Activated effector memory CD4-positive, alpha-beta T cell treated with Interleukin-2 at 50 U/mL for 16 hours (primary cell): Measurements from ENCODE around the gene CBLN3.
"Not testable (repeated sequence)": the region's sequence is repeated elsewhere in the genome, so short reads cannot be mapped to it uniquely, and the experiment has no call there.

Source experiments
- DNase-seq: peaks from one replicate; pipeline ENCODE4 v3.0.0-alpha.2; 2020

Gene CBLN3

DNA sequence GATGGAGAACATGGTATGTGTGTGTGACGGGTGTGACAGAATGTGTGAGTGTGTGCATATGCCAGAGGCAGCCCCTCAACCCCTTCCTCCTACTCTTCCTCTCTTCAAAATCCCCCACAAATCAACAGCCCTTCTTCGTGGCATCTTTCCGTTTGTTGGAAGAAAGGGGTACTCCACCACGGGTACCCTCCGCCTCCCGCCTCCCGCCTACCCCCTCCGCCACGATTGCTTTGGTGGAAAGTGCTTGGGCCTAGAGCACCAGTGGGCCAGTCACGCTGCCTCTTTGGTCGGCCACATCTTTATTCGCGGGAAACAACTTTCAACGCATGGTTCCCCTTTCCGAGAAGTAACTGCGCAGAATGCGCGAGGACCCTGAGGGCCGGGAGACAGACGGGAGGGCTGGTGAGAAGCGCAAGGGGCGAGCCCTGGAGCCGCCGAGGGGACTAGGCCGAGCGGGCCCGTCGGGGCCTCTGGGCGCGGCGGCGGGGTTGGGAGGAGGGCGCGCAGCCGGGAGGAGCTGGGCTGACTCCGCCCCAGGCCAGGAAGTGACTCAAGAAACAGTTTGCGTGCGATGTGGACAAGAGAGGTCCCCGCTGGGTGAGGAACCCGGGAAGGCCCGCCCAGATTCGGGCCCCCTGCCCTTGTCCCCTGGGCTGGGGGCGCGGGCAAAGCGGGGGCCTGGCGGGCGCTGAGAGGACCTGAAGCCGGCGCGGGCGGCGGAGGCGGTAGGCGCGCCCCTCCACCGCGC, at the start of gene CBLN3, which contains the start of gene KHNYN:
Gene CBLN3, minus strand, starts transcription at position 274 of the 748 bp plus-strand sequence. CDS start 614 bp downstream, outside the sequence.
Gene KHNYN, plus strand, starts transcription at position 560 of the 748 bp plus-strand sequence. CDS start 777 bp downstream, outside the sequence.
- peak; percentile 84 for DNase-seq

GRCh38 chr14:24475261-24475660, 45.8 kb upstream of the CBLN3 start:
- DNase-seq = no peak

GRCh38 chr14:24473211-24473610, 43.7 kb upstream of the CBLN3 start:
- DNase-seq = no peak

DNA sequence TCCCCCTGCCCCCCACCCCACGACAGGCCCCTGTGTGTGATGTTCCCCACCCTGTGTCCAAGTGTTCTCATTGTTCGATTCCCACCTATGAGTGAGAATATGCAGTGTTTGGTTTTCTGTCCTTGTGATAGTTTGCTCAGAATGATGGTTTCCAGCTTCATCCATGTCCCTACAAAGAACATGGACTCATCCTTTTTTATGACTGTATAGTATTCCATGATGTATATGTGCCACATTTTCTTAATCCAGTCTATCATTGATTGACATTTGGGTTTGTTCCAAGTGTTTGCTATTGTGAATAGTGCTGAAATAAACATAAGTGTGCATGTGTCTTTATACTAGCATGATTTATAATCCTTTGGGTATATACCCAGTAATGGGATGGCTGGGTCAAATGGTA, 41.0 kb upstream of the CBLN3 start:
- not testable (repeated sequence) for DNase-seq

- no peak for DNase-seq
Measured at GRCh38 chr14:24465805-24466204, 36.3 kb upstream of the CBLN3 start.

DNA sequence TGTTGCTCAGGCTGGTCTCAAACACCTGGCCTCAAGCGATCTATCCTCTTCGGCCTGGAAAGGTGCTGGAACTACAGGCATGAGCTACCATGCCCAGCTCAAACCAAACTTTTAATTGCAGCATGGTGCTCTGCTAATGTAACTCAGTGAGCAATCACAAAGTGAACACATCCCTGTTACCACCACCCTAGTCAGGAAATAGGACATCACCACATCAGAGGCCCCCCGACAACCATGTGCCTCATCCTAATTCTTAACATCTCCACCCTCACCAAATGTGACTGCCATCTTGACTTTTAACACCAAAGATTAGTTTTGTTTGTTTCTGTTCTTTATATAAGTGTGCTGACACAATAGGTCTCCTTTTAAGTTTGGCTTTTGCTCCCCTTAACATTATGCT, 35.9 kb upstream of the CBLN3 start:
- DNase-seq = no peak

- no peak for DNase-seq
Measured at GRCh38 chr14:24463884-24464785, 34.7 kb upstream of the CBLN3 start.

GRCh38 chr14:24463017-24463883, 33.8 kb upstream of the CBLN3 start:
- no peak for DNase-seq

DNA sequence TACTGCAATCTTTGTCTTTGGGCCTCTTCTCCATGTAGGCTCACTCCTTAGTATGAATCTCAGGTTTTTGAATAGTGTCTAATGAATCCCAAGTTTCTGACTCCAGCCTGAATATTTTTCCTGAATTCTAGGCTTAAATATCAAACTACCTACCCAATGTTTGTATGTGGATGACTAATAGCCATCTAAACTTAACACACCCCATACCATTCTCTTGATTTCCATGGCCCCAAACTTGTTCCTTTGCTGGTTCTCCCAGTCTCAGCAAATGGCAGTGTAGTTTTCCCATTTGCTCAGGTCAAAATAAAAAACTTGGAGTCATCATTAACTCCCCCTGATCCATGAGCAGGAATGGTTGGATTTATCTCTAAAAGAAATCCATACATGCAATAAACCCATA, 31.9 kb upstream of the CBLN3 start:
- DNase-seq = no peak

- no peak for DNase-seq
Measured at GRCh38 chr14:24459331-24459730, 29.9 kb upstream of the CBLN3 start.

DNA sequence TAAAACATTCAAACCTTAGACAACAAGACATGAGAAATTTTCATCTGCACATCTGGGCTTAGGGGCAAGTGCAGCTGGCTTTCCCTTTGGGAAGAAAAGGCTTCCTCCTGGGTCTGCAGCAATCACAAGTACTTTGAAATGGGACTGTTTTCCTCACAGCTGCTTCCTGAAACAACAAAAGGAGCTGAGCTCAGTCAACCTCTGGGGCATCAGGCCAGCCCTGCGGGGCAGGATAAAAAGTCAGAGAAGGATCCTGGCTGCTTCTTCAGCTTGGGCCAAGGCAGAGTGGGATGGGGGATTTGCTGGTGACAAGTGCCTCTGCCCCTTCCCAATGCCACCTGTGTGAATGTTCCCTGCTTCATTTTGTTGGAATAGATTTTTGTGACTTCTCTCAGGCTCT, 29.3 kb upstream of the CBLN3 start:
- DNase-seq = no peak

DNA sequence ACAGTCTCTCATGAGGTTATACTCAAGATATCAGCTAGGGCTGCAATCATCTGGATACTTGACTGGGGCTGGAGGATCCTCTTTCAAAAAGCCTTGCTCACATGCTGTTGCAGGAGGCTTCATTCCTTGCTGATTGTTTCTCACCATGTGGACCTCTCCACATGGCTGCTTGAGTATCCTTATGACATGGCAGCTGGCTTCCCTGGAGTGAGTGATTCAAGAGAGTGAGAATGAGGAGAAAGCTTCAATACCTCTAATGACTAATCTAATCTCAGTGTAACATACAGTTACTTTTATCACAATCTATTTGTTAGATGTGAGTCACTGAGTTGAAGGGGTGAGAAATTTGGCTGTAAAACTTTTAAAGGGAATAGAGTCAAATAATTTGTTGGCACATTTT, 27.5 kb upstream of the CBLN3 start:
- DNase-seq = no peak

DNA sequence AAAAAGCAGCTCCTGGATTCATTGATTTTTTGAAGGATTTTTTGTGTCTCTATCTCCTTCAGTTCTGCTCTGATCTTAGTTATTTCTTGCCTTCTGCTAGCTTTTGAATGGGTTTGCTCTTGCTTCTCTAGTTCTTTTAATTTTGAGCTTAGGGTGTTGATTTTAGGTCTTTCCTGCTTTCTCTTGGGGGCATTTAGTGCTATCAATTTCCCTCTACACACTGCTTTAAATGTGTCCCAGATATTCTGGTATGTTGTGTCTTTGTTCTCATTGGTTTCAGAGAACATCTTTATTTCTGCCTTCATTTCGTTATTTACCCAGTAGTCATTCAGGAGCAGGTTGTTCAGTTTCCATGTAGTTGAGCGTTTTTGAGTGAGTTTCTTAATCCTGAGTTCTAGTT, 21.4 kb upstream of the CBLN3 start:
- not testable (repeated sequence) for DNase-seq

- DNase-seq = no peak
Measured at GRCh38 chr14:24443053-24443665, 13.7 kb upstream of the CBLN3 start.

DNA sequence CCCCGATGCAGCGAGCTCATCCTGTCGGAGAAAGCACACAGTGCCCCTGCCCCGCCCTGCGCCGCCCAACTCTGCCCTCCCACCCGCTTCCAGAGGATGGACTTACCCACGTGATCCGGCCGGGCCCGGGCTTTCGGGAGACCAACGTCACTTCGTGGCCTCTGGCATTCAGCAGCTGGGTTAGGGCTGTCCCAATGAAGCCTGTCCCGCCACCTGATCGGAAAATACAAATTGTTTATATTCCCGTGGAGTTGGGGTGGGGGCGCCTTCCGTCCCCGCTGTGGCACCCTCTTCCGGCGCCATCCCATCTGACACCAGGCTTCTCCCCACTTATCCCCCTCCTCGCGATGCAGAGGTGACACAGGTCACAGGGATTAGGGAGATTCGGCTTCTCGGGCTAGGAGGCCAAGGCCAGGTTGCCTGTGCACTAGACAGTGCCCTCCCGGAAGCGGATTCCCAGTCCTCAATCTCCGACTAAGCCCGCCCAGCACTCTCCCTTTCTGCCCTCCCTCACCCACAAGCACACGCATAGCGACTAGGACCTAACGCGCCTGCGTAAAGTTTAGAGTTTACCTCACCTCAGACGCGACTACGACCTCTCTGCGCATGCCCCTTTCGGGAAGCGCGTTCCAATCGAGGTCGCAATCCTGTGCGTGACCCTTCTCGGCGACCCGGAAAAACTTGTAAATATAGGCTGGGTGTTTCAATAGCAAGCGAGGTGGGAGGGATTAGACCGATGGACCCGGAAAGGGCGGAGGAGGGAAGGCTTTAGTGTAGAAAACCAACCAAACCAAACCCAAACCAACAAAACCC, 13.0 kb upstream of the CBLN3 start, which contains the start of gene SDR39U1:
Gene SDR39U1, minus strand, starts transcription at position 537 of the 813 bp plus-strand sequence. Its CDS starts 7 bp downstream, at position 530.
- DNase-seq = peak; percentile 95

DNA sequence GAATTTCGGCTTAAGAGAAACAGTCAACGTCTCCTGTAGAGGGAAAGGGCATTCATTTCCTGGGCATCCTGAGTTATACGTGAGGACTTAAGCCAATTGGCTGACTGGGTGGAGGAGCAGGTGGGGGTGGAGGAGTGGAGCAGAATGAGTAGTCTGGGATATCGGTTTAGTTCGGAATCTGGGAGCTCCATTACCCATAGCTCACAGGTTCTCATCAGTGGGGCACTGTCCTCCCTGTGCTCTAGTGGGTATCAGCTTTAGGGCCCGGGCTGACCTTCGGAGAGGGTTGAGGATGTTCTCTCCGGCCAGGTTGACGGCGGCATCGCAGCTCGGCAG, 12.4 kb upstream of the CBLN3 start:
- DNase-seq = no peak

GRCh38 chr14:24441485-24441884, 12.0 kb upstream of the CBLN3 start:
- DNase-seq = no peak

GRCh38 chr14:24440606-24441399, 11.3 kb upstream of the CBLN3 start:
- no peak for DNase-seq

- no peak for DNase-seq
Measured at GRCh38 chr14:24439830-24440605, 10.6 kb upstream of the CBLN3 start.

DNA sequence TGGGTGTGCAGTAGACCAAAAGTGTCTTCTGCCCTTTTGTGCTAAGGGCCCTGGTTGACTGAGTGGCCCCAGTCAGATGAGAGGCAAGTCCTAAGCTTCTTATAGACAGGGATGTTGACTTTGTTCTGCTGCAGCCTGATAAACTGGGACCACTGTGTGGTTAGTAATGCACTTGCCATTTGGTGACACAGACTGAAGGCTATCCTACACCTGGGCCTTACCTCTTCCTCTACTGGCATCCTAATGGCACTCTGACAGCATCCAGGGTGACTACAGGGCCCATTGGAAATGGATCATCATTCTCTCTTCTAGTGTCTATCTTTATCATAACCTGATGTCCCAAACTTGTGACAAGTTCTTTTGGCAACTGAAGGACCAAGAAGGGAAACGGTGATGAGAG, 9.8 kb upstream of the CBLN3 start:
- no peak for DNase-seq
